Embryonic facial prominence (tissue), 1 donor: ENCODE data around the gene SF3B3.

Experiments
- DNase-seq: peaks from one replicate; pipeline ENCODE4 v3.0.0-alpha.2; 2016; ENCODE audit errors: extremely low spot score

The SF3B3 gene

GRCh38 chr16:70589998-70590471 is 66.4 kb downstream of the SF3B3 start:
- DNase-seq = peak; percentile 17

- DNase-seq = no peak
These were observed 67.3 kb downstream of the SF3B3 start for GRCh38 chr16:70590722-70591415.

- DNase-seq = no peak
These were observed 68.0 kb downstream of the SF3B3 start for GRCh38 chr16:70591615-70592014.

GRCh38 chr16:70592106-70592571 is 68.5 kb downstream of the SF3B3 start:
- no peak for DNase-seq

- DNase-seq = no peak
These were observed 69.9 kb downstream of the SF3B3 start for GRCh38 chr16:70593544-70593943.

- no peak for DNase-seq
These were observed 71.0 kb downstream of the SF3B3 start for GRCh38 chr16:70594569-70594968.

GRCh38 chr16:70597135-70597835 is 73.7 kb downstream of the SF3B3 start:
- no peak for DNase-seq

- no peak for DNase-seq
These were observed 75.4 kb downstream of the SF3B3 start for GRCh38 chr16:70598937-70599503.

GRCh38 chr16:70600730-70601129 is 77.1 kb downstream of the SF3B3 start:
- no peak for DNase-seq

- DNase-seq = no peak
These were observed 78.3 kb downstream of the SF3B3 start for GRCh38 chr16:70601576-70602575.

- DNase-seq = no peak
These were observed 79.2 kb downstream of the SF3B3 start for GRCh38 chr16:70602831-70603230.

GRCh38 chr16:70604407-70605282 is 81.0 kb downstream of the SF3B3 start:
- DNase-seq = no peak

- no peak for DNase-seq
These were observed 81.7 kb downstream of the SF3B3 start for GRCh38 chr16:70605283-70605657.

GRCh38 chr16:70608521-70608920 is 84.9 kb downstream of the SF3B3 start:
- DNase-seq = no peak

GRCh38 chr16:70610273-70611223 is 86.9 kb downstream of the SF3B3 start:
- DNase-seq = no peak

GRCh38 chr16:70611224-70611598 is 87.6 kb downstream of the SF3B3 start:
- DNase-seq = no peak

GRCh38 chr16:70611785-70612303 is 88.2 kb downstream of the SF3B3 start:
- no peak for DNase-seq

- DNase-seq = no peak
These were observed 89.3 kb downstream of the SF3B3 start for GRCh38 chr16:70612931-70613330.
